GM19099 (cell line): Measurements from ENCODE around the gene TBATA.

Experiments used
- POLR2A ChIP-seq: IDR thresholded peaks from 3 replicates; pipeline ENCODE4 v1.6.1; 2011; ENCODE audit warnings: low read depth; ENCODE audit not compliant: insufficient read length; ENCODE audit errors: extremely low read depth

TBATA gene, protein sequence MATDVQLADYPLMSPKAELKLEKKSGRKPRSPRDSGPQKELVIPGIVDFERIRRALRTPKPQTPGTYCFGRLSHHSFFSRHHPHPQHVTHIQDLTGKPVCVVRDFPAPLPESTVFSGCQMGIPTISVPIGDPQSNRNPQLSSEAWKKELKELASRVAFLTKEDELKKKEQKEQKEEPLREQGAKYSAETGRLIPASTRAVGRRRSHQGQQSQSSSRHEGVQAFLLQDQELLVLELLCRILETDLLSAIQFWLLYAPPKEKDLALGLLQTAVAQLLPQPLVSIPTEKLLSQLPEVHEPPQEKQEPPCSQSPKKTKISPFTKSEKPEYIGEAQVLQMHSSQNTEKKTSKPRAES

GRCh38 chr10:70785190-70785589 is at the start of gene TBATA:
Gene TBATA (minus strand): TSS chr10:70785377. CDS start chr10:70783379, 1,998 bp downstream.
- no peak for TF ChIP-seq POLR2A

GRCh38 chr10:70834441-70835151 is 49.4 kb upstream of the TBATA start:
- TF ChIP-seq POLR2A: no peak

GRCh38 chr10:70834021-70834420 is 48.8 kb upstream of the TBATA start:
- TF ChIP-seq POLR2A: no peak

GRCh38 chr10:70833601-70834000 is 48.4 kb upstream of the TBATA start:
- no peak for TF ChIP-seq POLR2A

GRCh38 chr10:70832852-70833528 is 47.8 kb upstream of the TBATA start:
- TF ChIP-seq POLR2A: no peak

DNA sequence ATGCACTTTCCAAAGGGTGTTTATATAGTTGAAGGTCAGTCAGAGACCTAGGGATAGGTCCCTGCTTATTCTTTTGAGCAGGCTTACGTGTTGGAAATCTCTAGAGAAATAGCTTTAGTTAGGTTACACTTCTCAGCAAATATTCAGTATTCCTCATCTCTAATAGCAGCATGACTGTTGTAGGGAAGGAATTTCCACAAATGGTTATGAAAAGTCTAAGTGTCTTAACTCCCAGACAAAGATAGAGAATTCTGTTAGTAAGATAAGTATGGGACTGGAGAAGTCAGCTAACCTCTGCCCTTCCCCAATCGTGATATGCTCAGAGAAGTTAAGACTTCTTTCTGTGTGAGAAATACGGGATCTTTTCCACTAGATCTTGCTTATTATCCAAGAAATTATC is 47.0 kb upstream of the TBATA start:
- TF ChIP-seq POLR2A: no peak

- TF ChIP-seq POLR2A: no peak
These were observed 45.0 kb upstream of the TBATA start for GRCh38 chr10:70830164-70830563.

GRCh38 chr10:70829543-70829942 is 44.4 kb upstream of the TBATA start:
- no peak for TF ChIP-seq POLR2A

DNA sequence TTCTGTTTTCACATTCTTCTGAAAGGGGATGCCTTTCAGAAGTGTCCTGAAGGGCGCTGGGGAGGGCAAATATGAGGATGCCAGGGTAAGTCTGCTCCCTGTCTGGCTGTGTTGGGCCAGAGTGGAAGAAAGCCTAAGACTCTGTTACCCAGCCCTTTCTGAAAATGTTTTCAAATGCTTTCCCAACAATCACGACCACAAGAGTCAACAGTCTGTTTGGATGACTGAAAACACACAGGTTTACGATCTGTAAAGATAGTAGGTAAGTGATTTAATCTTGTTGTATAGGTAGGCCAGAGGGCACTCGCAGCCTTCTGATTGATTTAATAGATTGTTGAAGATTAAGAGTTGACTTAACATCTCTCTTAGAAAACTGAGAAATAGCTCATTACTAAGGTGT is 43.7 kb upstream of the TBATA start:
- no peak for TF ChIP-seq POLR2A

DNA sequence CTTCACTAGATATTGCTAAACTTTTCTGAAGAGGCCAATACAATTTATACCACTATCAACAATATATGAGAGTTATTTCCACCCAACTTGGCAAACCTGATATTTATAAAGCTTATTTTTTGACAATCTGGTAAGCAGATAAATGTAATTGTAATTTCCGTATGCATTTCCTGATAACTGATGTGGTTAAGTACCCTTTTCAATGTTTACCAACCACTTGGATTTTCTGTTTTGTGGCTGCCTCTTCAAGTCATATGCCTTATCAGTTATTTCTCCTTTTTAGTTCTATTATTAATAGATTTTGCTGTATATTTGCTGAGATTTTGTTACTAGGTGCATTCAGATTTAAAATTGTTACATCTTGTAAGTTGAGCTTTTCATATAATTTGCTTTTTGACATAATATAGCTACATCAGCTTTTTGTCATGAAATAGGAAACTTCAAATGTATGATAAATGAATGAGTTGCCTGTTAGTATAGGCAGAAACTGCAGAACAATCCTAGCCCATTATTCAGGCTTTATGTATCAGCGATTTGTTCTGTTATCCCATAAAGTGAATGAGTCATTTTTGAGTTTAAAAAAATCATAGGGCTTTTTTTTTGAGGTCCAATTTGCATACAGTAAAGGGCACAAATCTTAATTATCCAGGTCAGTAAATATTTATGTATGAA is 42.0 kb upstream of the TBATA start:
- TF ChIP-seq POLR2A: no peak

GRCh38 chr10:70822076-70822820 is 37.1 kb upstream of the TBATA start:
- no peak for TF ChIP-seq POLR2A

GRCh38 chr10:70820976-70821750 is 36.0 kb upstream of the TBATA start:
- no peak for TF ChIP-seq POLR2A

DNA sequence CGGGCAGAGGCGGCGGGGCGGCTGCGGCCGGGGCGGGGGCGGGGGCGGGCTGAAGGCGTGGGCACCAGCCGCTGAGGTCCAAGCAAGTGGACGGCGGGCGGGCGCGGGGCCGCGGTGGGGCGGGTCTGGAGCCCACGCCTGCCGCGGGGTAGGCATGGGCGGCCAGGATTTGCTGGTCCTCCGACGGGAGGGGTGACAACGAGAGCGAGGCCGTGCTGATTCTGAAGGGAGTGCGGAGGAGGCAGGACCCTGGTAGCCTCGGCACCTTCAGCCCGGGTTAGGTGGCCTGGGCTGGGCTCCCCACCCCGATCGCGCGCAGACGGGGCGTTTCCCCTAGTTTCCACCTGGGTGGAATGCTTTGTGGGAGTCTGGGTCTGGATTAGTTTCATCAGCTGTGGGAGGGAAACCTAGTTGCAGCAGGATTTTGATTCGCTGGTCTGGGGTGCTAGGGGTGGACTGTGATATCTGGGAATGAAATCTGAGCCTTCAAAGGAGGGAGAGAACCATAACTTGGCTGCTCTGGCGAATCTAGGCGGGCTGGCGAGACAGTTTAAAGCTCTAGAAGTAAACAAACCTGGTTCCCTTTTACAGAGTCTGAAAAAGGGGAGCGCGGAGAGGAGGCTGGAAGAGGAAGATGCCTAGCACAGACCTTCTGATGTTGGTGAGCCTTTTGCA is 31.2 kb upstream of the TBATA start:
- no peak for TF ChIP-seq POLR2A
